ENCODE data around the gene C1orf50.

- TF ChIP-seq POLR2AphosphoS5 (IDR thresholded peaks at IDR 0.05; ENCODE audit: insufficient read depth, low read depth, low read length) (no peak), CTCF (IDR thresholded peaks at IDR 0.05; ENCODE audit: extremely low read depth in 1 of 2, insufficient read depth in 1 of 2, low read depth in 1 of 2, low read length in 2 of 2) (no peak), EZH2 (IDR thresholded peaks at IDR 0.05; ENCODE audit: borderline replicate concordance, low read depth, low read length, severe bottlenecking) (no peak)
Measured at GRCh38 chr1:42824481-42825035, 57.5 kb downstream of the C1orf50 start.

All from endothelial cell of umbilical vein (primary cell).